HG03097 (cell line): ENCODE measurements around the gene SSX4B.
"Not testable (repeated sequence)": the region's sequence is repeated elsewhere in the genome, so short reads cannot be mapped to it uniquely, and the experiment has no call there.

Source experiments
- ATAC-seq: cut with Tn5 transposase; IDR thresholded peaks from one replicate; pipeline ENCODE4 v1.9.1; 2021; ENCODE audit not compliant: unreplicated experiment, low FRiP score

The SSX4B gene

GRCh38 chrX:48356315-48357094 lies 55.3 kb downstream of the SSX4B start, which contains the start of gene SSX3:
Gene SSX3 (minus strand): TSS chrX:48356703. CDS start chrX:48355249, 1,454 bp downstream.
- not testable (repeated sequence) for ATAC-seq
